Globus pallidus (tissue), 1 donor: ENCODE measurements around the gene CLPTM1L.
"Not testable (repeated sequence)": the region's sequence is repeated elsewhere in the genome, so short reads cannot be mapped to it uniquely, and the experiment has no call there.

Source experiments
- DNase-seq: peaks from one replicate; pipeline ENCODE4 v3.0.0-alpha.2; 2015; ENCODE audit warnings: low spot score

CLPTM1L gene

DNA sequence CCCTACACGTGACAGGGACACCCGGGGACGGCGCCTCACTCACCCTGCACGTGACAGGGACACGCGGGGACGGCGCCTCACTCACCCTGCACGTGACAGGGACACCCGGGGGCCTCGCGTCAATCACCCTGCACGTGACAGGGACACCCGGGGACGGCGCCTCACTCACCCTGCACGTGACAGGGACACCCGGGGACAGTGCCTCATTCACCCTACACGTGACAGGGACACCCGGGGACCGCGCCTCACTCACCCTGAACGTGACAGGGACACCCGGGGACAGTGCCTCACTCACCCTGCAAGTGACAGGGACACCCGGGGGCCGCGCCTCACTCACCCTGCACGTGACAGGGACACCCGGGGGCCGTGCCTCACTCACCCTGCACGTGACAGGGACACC, 55.3 kb downstream of the CLPTM1L start:
- DNase-seq, result not testable (repeated sequence)

DNA sequence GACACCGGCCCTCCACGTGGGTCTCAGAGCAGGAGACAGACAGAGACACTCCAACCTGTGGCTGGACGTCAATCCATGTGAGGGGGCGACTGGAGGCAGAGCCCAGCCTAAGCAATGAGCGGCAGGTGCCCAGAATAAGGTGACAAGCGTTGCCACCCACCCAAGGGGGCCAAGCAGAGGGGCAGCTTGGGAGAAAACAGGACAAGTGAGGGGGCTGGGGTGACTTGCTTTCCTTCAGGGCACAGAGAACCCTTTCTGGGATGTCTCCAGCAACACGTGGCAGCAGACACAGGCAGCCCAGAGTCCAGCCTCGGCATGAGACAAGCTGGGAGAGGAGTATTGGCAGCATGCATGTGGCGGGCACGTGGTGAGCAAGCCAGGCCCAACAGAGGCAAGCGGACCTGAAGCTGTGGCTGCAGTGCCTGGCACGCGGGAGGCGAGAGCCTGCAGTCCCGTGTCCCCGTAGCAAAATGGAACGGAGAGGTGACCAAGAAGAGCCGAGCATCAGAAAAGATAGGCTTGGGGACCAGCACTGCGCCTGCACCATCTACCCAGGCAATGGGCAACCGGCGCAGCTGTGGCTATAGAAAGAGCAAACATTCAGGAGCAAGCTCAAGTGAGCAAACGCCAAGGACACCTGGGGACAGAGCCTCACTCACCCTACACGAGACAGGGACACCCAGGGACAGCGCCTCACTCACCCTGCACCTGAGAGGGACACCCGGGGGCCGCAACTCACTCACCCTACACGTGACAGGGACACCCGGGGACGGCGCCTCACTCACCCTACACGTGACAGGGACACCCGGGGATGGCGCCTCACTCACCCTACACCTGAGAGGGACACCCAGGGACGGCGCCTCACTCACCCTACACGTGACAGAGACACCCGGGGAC, 56.2 kb downstream of the CLPTM1L start:
- no peak for DNase-seq

DNA sequence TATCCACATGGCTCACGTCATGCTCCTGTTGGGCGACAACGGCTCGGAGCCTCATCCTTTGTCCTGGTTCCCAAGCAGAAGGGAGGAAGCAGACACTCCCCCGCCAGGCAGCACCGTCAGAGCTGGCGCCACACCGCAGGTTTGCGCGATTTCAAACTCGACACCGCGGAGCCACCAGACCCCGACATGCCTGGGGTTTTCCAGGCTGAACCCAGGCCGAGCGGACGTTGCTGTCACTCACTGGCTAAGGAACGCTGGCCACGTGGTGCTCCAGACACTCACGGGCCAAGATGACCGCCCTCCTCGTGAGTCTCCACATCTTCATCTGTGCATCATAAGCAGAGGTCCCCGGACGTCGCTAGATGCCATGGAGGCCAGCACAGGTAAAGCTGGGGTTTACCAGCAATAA, 59.0 kb downstream of the CLPTM1L start:
- no peak for DNase-seq

DNA sequence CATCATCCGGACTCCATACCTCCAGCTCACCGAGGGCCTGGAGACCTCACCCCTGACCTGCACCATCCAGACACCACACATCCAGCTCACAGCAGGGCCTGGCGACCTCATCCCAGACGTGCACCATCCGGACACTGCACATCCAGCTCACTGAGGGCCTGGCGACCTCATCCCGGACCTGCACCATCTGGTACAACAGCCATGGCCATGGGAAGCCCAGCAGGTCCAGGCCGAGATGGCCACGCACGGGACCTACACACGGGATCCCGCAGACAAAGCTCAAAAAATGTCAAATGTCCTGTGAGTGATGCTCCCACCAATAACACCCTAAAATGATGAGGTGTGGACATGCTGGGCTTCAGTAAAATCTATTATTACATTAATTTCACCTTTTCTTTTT, 59.8 kb downstream of the CLPTM1L start:
- no peak for DNase-seq

DNA sequence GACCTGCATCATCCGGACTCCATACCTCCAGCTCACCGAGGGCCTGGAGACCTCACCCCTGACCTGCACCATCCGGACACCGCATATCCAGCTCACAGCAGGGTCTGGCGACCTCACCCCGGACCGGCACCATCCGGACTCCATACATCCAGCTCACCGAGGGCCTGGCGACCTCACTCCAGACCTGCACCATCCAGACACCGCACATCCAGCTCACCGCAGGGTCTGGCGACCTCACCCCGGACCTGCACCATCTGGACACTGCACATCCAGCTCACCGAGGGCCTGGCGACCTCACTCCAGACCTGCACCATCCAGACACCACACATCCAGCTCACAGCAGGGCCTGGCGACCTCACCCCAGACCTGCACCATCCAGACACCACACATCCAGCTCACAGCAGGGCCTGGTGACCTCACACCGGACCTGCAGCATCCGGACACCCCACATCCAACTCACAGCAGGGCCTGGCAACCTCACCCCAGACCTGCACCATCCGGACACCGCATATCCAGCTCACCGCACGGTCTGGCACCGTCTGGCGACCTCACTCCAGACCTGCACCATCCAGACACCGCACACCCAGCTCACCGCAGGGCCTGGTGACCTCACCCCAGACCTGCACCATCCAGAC, 60.4 kb downstream of the CLPTM1L start:
- not testable (repeated sequence) for DNase-seq

DNA sequence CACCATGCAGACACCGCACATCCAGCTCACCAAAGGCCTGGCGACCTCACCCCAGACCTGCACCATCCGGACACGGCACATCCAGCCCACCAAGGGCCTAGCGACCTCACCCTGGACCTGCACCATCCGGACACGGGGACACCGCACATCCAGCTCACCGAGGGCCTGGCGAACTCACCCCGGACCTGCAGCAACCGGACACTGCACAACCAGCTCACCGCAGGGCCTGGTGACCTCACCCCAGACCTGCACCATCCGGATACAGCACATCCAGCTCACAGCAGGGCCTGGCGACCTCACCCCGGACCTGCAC, 61.2 kb downstream of the CLPTM1L start:
- not testable (repeated sequence) for DNase-seq

DNA sequence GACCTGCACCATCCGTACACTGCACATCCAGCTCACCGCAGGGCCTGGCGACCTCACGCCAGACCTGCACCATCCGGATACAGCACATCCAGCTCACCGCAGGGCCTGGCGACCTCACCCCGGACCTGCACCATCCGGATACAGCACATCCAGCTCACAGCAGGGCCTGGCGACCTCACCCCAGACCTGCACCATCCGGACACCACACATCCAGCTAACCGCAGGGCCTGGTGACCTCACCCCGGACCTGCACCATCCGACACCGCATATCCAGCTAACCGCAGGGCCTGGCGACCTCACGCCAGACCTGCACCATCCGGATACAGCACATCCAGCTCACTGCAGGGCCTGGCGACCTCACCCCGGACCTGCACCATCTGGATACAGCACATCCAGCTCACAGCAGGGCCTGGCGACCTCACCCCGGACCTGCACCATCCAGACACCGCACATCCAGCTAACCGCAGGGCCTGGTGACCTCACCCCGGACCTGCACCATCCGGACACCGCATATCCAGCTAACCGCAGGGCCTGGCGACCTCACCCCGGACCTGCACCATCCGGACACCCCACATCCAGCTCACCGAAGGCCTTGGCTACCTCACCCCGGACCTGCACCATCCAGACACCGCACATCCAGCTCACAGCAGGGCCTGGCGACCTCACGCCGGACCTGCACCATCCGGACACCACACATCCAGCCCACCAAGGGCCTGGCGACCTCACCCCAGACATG, 61.7 kb downstream of the CLPTM1L start:
- DNase-seq, result not testable (repeated sequence)

DNA sequence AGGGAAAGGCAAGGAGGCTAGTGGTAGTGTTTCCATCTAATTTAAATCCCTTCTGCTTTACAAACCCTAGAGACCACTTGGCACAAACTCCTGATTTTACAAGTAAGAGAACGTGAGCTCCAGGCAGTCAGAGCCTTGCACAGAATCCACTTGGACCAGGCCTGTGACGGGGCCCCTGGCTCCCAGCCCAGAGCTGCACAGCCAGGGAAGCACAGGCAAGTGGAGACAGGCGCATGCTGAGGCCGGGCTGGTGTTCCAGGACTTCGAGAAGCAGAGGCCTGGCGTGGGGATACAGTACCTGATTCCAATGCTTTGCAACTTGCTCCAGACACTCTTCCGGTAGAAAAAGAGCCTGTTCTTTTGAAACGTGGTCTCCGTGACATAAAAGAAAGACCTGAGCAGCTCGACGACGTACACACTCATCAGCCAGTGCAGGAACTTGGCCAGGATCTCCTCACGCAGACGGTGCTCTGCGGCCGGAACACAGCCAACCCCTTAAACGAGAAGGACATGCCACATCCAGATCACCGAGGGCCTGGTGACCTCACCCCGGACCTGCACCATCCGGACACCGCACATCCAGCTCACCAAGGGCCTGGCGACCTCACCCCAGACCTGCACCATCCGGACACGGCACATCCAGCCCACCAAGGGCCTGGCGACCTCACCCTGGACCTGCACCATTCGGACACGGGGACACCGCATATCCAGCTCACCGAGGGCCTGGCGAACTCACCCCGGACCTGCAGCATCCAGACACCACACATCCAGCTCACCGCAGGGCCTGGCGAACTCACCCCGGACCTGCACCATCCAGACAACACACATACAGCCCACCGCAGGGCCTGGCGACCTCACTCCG, 62.5 kb downstream of the CLPTM1L start:
- DNase-seq, result no peak

DNA sequence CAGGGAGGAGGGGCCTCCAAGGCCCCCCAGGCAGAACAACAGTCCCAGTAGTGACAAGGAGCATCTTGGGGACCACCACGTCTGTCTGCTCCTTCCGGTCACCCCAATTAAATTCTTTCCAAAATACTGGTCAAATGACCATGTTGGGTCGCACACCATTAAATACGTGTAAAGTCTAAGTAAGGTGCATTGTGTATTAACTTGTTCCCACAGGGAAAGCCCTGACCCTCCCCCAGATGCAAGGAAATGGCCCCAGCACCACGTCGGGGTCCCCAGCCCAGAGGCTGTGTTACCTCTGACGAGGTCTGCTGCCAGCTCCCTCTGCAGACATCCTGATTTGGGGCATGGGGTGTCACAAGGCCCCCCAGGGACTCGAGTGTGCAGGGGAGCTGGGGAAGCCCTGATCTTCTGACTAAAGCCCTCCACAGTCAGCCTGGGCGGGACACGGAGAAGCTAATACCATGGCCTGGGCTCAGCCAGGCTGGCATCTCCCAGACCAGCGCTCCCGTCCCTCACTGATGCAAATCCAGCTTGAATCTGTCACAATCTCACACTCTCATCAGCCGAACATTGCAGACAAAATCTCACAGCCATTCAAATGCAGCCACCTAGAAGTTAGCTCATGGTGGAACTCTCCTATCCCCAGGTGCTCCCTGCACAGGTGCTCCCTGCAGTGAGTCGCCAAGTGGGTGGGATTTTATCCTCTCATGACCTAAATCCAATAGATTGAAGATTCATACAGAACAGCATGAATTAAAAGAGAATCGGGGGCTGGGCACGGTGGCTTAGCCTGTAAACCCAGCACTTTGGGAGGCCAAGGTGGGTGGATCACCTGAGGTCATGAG, 63.6 kb downstream of the CLPTM1L start:
- no peak for DNase-seq

DNA sequence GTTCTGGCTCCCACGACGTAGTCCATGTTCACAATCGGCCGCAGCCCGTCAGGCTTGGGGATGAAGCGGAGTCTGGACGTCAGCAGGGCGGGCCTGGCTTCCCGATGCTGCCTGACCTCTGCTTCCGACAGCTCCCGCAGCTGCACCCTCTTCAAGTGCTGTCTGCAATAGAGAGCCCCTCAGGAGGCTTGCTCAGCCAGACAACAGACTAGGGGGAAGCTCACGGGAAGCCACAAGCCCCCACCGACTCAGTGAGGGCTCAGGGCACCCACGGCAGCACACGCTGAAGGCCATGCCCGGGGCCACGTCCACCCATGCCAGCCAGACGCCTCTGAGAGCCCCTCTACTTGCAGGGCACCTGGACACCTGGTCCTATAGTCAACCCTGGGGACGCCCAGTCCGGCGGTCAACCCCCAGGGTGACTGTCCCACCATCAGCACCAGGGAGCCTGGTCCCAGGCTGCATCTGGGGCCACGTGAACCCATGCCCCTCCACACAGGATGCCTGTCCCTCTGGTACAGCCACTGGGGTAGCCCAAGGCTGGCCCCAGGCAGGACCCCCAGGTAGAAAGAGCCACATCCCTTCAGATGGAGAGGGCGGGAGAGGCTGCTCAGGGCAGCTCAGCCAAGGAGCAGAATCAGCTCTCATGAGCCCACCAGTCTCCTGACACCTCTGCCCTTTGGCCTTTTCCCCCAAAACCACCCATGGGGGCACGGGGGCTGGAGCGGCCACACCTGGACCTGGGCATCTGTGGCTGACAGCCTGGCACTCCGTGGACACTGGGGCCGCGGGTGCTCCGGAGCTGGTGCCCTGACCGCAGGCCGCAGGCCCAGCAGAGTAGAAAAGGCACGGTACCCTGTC, 64.5 kb downstream of the CLPTM1L start:
- DNase-seq, result no peak

DNA sequence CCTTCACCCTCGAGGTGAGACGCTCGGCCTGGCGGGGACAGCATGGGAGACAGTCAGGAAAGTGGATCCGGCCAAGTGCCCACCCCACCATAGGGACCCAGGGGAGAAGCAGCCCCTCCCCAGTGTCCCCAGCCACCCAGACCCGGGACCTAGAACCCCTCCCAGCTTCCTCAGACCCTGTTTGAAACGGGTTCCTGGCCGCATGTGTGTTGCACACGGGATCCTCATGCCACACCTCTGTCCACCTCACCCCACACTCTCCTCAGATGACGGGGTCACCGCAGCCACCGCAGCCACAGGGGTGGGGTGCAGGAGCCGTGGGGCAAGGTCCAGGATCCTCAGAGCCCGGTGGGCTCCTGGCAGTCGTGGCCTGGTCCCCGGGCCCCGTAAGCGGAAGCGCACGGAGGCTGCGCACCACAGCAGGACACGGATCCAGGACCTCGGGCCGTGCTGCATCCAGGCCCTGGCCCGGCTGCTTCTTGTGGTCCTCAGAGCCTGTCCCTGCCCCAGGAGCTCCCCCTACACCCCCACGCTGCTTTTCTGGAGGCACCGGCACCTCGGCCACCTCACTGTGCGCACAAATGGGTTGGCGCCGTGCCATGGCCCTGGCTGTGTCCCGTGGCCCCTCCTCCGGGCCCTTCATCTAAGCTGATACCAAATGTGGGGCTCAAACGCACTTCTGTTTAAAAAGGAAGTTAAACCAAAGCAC, 65.3 kb downstream of the CLPTM1L start:
- DNase-seq, result no peak

DNA sequence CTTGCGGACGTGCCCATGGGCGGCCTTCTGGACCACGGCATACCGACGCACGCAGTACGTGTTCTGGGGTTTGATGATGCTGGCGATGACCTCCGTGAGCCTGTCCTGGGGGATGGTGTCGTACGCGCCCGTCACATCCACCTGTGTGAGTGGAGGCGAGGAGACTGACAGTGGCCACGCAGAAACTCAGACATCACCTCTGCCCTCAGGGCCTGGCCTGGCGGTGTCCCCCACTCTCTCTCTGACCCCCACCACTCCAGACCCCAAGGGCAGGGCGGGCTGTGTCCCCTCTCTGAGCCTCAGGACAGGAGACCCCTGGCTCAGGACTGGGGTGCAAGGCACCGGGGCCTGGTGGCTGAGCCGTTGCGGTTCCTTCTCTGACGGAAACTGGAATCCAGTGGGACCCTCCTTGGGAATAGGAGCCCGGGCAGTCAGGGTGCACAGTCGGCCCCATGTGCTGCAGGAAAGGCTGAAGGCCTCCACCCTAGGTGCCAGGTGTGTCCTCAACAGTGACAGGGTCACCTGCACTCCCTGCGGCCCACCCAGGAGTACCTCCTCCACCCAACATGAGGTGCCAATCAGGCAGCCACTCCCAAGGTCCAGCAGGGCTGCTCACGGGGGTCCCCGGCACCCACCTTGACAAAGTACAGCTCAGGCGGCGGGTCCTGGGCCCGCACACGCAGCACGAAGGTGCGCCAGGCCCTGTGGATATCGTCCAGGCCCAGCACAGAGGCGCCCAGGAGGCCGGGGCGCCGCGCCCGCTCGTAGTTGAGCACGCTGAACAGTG, 66.0 kb downstream of the CLPTM1L start:
- DNase-seq, result no peak

DNA sequence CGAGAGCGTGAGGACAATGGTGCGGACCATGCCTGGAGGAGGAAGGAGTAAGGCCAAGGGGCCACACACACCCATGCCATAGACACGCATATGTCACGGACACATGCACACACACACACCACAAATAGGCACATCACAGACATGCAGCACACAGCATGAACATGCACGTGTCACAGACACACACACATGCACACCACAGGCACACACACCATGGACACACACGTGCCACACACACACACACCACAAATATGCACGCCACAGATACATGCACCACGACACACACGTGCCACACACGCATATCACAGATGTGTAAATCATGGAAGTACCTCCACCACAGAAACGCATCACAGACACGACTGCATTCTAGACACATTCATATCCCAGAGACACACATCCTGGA, 66.7 kb downstream of the CLPTM1L start:
- DNase-seq, result no peak

DNA sequence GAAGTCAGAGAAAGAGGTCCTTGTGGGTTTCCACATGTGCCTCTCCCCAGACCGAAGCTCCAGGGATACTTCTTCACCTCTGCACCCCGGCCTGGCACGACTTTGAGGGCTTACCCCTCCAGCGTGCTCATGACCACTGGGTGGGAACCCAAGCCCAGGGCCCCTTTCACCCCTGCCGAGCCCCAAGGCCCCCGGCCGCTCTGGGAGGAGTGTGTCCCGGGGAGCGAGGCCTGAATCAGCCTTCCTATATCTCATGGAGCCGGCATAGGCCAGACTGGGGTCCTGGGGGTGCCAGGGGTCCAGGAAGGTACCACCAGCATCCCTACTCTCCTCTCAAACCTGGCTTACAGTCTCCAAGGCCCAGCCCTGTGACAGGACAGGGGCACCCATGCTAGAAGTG, 67.1 kb downstream of the CLPTM1L start:
- DNase-seq, result no peak

DNA sequence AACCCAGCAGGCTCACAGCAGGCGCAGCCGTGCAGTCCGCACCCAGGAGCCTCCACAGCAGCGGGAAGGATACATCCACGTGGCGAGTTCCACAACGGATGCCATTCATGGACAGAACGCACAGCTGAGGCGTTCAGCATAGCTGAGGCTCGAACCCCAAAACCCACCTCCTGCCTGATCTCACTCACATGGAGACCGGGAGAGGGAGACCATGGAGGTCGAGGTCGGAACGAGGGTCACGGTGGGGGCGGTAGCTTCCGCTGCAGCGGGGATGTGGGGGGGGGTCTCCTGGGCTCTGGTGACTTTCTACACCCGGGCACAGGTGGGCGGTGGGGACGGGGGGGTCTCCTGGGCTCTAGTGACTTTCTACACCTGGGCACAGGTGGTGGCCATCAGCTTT, 67.6 kb downstream of the CLPTM1L start:
- DNase-seq, result no peak

DNA sequence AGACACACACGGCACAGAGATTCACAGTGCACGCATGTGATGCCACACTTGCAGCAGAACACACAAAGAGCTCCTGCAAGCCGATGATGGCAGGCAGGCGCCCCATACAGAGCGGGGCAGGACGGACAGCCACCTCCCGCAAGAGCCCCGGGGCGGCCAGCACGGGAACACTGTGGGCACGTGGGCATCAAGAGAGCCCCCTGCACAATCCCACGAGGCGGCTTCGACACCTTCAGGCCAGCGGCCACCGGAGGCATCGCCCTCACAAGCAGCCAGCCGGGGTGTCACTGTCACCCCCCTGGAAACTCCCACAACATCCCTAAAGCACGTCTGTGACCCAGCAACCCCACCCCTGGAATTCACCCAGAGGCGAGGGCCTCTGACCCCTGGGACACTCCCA, 68.0 kb downstream of the CLPTM1L start:
- no peak for DNase-seq

DNA sequence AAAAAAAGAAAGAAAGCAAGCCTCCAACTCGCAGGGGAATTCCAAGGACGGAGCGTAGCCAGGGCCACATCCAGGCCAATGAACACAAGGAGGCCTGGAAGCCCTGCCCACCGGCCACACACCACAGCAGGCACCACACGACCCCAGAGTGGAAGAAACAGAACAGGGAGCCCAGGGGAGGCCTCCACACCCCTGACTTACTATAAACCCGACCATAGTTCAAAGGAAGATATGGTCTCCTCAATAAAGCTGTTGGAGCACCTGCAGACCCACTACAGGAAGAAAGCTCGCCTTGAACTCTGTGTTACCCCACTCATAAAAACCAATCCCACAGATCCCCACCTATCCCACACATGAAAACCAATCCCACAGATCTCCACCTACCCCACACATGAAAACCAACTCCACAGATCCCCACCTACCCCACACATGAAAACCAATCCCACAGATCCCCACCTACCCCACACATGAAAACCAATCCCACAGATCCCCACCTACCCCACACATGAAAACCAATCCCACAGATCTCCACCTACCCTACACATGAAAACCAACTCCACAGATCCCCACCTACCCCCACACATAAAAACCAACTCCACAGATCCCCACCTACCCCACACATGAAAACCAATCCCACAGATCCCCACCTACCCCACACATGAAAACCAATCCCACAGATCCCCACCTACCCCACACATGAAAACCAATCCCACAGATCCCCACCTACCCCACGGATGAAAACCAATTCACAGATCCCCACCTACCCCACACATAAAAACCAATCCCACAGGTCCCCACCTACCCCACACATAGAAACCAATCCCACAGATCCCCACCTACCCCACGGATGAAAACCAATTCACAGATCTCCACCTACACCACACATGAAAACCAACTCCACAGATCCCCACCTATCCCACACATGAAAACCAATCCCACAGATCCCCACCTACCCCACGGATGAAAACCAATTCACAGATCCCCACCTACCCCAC, 69.2 kb downstream of the CLPTM1L start:
- DNase-seq, result not testable (repeated sequence)
